Daoy (cell line): ENCODE data around the gene LSAMP. TPM values are rescaled to one million over a fixed set of nuclear protein-coding genes. Genes with fewer than 3 reads are reported as not detected.
"Not testable (repeated sequence)": the region's sequence is repeated elsewhere in the genome, so short reads cannot be mapped to it uniquely, and the experiment has no call there.

Experiments used
- DNase-seq: peaks from one replicate; pipeline ENCODE4 v3.0.0-alpha.2; 2015; ENCODE audit warnings: low read depth
- total RNA-seq: library from RNA; depleted of rRNA; stranded (reverse); fragments of >200 nt; shearing (Covaris generic); gene quantifications from 2 replicates; pipeline ENCODE4 v1.2.3, GENCODE V29; 2014

LSAMP gene
- total RNA-seq, 1 experiment from 2014 or later, result 7.1 TPM

GRCh38 chr3:115758076-115758763 lies 687.1 kb downstream of the LSAMP start:
- no peak for DNase-seq

DNA sequence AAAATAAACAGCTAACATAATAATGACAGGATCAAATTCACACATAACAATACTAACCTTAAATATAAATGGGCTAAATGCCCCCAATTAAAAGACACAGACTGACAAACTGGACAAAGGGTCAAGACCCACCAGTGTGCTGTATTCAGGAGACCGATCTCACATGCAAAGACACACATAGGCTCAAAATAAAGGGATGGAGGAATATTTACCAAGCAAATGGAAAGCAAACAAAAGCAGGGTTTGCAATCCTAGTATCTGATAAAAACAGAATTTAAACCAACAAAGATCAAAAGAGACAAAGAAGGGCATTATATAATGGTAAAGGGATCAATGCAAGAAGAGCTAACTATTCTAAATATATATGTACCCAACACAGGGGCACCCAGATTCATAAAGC lies 692.3 kb downstream of the LSAMP start:
- not testable (repeated sequence) for DNase-seq
